K562 (cell line): Measurements from ENCODE around the gene INHBE.

Experiments used
- GATA2 ChIP-seq: sonication (generic); formaldehyde crosslinking; IDR thresholded peaks from 2 replicates; pipeline ENCODE4 v1.4.0; 2020; ENCODE audit warnings: mild to moderate bottlenecking, missing genetic modification reagents
- MXI1 ChIP-seq: IDR thresholded peaks from 2 replicates; pipeline ENCODE4 v1.6.1; 2011; ENCODE audit warnings: low read depth, mild to moderate bottlenecking, improper control_type of control experiment, low read length
- SETDB1 ChIP-seq: IDR thresholded peaks from one replicate; pipeline ENCODE4 v1.6.1; 2012; ENCODE audit warnings: low read length, control low read depth, inconsistent platforms
- ZBTB7A ChIP-seq: IDR thresholded peaks from 2 replicates; pipeline ENCODE4 v1.6.1; 2011; ENCODE audit warnings: low read depth, mild to moderate bottlenecking, low read length, moderate library complexity, borderline replicate concordance; ENCODE audit not compliant: control insufficient read depth
- ZKSCAN1 ChIP-seq: fragments of 150-350 bp; IDR thresholded peaks from 2 replicates; pipeline ENCODE4 v1.6.1; 2016; ENCODE audit warnings: low read depth, low read length
- TF ChIP-seq, protein P1 (sequence below): fragments of 450-650 bp; IDR thresholded peaks from 2 replicates; pipeline ENCODE4 v1.6.1; 2016; ENCODE audit warnings: missing biosample characterization, missing genetic modification characterization
- TF ChIP-seq, protein P2 (sequence below), 2 experiments: fragments of 450-650 bp; IDR thresholded peaks; 2 replicates each; pipeline ENCODE4 v1.6.1; 2018; ENCODE audit warnings: mild to moderate bottlenecking in 2 of 2, low read depth in 1 of 2; ENCODE audit not compliant: partially characterized antibody in 2 of 2

DNA sequence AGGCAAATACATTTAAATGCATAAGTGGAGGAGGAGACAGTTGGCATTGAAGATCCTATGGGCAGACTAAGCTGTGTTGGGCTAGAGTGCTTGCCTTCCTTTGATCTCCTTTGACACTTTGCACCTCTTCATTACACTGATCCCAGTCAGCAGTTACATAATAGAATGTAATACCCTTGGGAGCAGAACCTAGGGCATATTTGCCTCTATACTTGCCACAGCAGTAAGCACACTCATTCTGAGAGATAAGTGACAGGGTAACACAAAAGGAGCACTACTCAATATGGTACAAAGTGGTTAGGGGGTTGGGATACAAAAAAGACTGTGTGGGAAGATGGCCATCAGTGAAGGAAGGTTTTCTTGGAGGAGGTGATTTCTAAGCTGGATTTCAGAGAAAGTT is 41.7 kb downstream of the INHBE start:
- TF ChIP-seq SETDB1 (no peak), ZBTB7A (no peak), MXI1 (no peak), GATA2 (no peak), ZKSCAN1 (no peak)
- TF ChIP-seq, protein P1, sequence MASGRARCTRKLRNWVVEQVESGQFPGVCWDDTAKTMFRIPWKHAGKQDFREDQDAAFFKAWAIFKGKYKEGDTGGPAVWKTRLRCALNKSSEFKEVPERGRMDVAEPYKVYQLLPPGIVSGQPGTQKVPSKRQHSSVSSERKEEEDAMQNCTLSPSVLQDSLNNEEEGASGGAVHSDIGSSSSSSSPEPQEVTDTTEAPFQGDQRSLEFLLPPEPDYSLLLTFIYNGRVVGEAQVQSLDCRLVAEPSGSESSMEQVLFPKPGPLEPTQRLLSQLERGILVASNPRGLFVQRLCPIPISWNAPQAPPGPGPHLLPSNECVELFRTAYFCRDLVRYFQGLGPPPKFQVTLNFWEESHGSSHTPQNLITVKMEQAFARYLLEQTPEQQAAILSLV (tag), result no peak
- TF ChIP-seq, protein P2, sequence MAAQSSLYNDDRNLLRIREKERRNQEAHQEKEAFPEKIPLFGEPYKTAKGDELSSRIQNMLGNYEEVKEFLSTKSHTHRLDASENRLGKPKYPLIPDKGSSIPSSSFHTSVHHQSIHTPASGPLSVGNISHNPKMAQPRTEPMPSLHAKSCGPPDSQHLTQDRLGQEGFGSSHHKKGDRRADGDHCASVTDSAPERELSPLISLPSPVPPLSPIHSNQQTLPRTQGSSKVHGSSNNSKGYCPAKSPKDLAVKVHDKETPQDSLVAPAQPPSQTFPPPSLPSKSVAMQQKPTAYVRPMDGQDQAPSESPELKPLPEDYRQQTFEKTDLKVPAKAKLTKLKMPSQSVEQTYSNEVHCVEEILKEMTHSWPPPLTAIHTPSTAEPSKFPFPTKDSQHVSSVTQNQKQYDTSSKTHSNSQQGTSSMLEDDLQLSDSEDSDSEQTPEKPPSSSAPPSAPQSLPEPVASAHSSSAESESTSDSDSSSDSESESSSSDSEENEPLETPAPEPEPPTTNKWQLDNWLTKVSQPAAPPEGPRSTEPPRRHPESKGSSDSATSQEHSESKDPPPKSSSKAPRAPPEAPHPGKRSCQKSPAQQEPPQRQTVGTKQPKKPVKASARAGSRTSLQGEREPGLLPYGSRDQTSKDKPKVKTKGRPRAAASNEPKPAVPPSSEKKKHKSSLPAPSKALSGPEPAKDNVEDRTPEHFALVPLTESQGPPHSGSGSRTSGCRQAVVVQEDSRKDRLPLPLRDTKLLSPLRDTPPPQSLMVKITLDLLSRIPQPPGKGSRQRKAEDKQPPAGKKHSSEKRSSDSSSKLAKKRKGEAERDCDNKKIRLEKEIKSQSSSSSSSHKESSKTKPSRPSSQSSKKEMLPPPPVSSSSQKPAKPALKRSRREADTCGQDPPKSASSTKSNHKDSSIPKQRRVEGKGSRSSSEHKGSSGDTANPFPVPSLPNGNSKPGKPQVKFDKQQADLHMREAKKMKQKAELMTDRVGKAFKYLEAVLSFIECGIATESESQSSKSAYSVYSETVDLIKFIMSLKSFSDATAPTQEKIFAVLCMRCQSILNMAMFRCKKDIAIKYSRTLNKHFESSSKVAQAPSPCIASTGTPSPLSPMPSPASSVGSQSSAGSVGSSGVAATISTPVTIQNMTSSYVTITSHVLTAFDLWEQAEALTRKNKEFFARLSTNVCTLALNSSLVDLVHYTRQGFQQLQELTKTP (IDR thresholded peaks at IDR 0.05; ENCODE audit: low read depth in 1 of 2, partially characterized antibody in 2 of 2), result no peak
